ENCODE data around the gene IRF4. TPM values are rescaled to one million over a fixed set of nuclear protein-coding genes. Genes with fewer than 3 reads are reported as not detected.

The IRF4 gene
- polyA plus RNA-seq, 1 experiment, result not detected

DNA sequence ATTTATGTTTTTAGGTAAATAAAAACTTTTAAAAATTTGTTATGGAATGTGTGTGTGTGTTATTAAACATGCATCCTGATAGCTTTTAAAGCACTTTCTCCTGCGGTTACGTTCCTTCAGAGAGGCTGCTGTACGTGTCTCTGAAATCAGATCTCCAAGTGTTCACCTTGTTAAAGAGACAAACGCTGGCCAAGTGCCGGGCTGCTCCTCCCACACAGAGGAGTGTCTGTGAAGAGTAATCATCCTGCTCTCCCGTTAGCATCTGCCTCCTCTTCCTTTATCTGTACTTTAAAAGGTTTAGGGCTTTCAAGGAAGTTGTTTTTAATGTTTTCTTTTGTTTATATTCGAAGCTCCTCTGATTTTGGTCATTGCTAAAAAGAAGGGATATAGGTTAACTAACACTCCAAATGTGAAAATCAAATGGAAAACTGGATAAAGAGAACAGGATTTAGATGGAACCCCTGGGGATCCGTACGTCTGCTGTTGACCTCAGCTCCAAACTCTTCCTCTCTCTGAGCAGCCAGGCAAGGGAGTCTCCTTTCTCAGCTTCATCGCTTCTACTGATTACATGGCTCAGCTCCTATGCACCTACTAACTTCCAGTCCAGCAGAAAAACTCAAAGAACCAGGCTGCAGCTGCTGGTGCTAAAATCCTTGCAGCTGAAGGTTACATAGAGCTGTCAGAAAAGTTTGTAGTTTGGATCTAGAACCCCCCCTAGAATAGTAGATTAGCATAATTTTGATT lies 20.0 kb downstream of the IRF4 start:
- H3K36me3 ChIP-seq (ENCODE audit: control insufficient read depth, insufficient read depth, low read length), result no peaks in the 10 kb centered on the region
- no peak for DNase-seq (ENCODE audit: low read depth)
- no peak overlapping the region for H3K4me3 ChIP-seq (ENCODE audit: low read depth, low read length)
- CTCF ChIA-PET, result interaction anchor here (2.4 kb wide), 1 partner anchor 223 kb away, joined by 6 read pairs; no protein-coding TSS in a partner anchor
- POLR2A ChIA-PET, result no interaction called here
- no peak for TF ChIP-seq CTCF (IDR thresholded peaks at IDR 0.05; ENCODE audit: insufficient read depth, low read depth, low read length)
- H3K27me3 ChIP-seq (ENCODE audit: control insufficient read depth, insufficient read depth, low read length), result peaks cover 6% of the 10 kb centered on the region

GRCh38 chr6:412146-412886 lies 20.8 kb downstream of the IRF4 start:
- H3K36me3 ChIP-seq (ENCODE audit: control insufficient read depth, insufficient read depth, low read length), result no peaks in the 10 kb centered on the region
- H3K4me3 ChIP-seq (ENCODE audit: low read depth, low read length), result no peak overlapping the region
- POLR2A ChIA-PET, result no interaction called here
- DNase-seq (ENCODE audit: low read depth), result no peak
- H3K27me3 ChIP-seq (ENCODE audit: control insufficient read depth, insufficient read depth, low read length), result peaks cover 6% of the 10 kb centered on the region
- CTCF ChIA-PET, result interaction anchor here (1.0 to 2.4 kb wide), 2 partner anchors 217 to 224 kb away, joined by 3 to 6 read pairs; no protein-coding TSS in a partner anchor
- TF ChIP-seq CTCF (IDR thresholded peaks at IDR 0.05; ENCODE audit: insufficient read depth, low read depth, low read length), result no peak

- no peak for DNase-seq (ENCODE audit: low read depth)
- ChIA-PET POLR2A (no interaction called here), CTCF (interaction anchor here (1.0 kb wide), 1 partner anchor 22 kb away, joined by 3 read pairs; no protein-coding TSS in a partner anchor)
- no peaks in the 10 kb centered on the region for H3K36me3 ChIP-seq (ENCODE audit: control insufficient read depth, insufficient read depth, low read length)
- TF ChIP-seq CTCF (IDR thresholded peaks at IDR 0.05; ENCODE audit: insufficient read depth, low read depth, low read length), result no peak
- peaks cover 6% of the 10 kb centered on the region for H3K27me3 ChIP-seq (ENCODE audit: control insufficient read depth, insufficient read depth, low read length)
- H3K4me3 ChIP-seq (ENCODE audit: low read depth, low read length), result no peak overlapping the region
Measured at GRCh38 chr6:414447-414846, 22.9 kb downstream of the IRF4 start.

GRCh38 chr6:415087-415486 lies 23.5 kb downstream of the IRF4 start:
- no peaks in the 10 kb centered on the region for H3K36me3 ChIP-seq (ENCODE audit: control insufficient read depth, insufficient read depth, low read length)
- H3K27me3 ChIP-seq (ENCODE audit: control insufficient read depth, insufficient read depth, low read length), result peaks cover 6% of the 10 kb centered on the region
- ChIA-PET CTCF (interaction anchor here (1.0 kb wide), 1 partner anchor 21 kb away, joined by 3 read pairs; no protein-coding TSS in a partner anchor), POLR2A (no interaction called here)
- H3K4me3 ChIP-seq (ENCODE audit: low read depth, low read length), result no peak overlapping the region
- no peak for DNase-seq (ENCODE audit: low read depth)
- no peak for TF ChIP-seq CTCF (IDR thresholded peaks at IDR 0.05; ENCODE audit: insufficient read depth, low read depth, low read length)

DNA sequence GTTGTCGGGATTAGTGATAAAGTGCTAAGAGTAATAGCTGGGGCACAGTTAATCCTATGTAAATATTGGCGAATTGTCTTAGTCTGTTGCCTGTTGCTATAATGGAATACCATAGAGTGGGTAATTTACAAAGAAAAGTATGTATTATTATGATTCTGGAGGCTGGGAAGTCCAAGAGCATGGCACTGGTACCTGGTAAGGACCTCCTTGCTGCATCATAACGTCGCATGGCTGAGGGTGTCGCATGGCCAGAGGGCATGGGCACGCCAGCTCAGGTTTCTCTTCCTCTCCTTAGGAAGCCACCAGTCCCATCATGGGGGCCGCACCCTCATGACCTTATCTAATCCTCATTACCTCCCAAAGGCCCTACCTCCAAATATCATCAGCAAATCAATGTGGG lies 29.7 kb downstream of the IRF4 start:
- no peak for TF ChIP-seq CTCF (IDR thresholded peaks at IDR 0.05; ENCODE audit: insufficient read depth, low read depth, low read length)
- no peak for DNase-seq (ENCODE audit: low read depth)
- H3K36me3 ChIP-seq (ENCODE audit: control insufficient read depth, insufficient read depth, low read length), result no peaks in the 10 kb centered on the region
- H3K27me3 ChIP-seq (ENCODE audit: control insufficient read depth, insufficient read depth, low read length), result no peaks in the 10 kb centered on the region; the same call in 1 of the 2 replicates
- CTCF ChIA-PET, result no interaction called here
- H3K4me3 ChIP-seq (ENCODE audit: low read depth, low read length), result no peak overlapping the region
- POLR2A ChIA-PET, result no interaction called here
